DOHH2 (cell line): ENCODE measurements around the gene SELL.
"Not testable (repeated sequence)": the region's sequence is repeated elsewhere in the genome, so short reads cannot be mapped to it uniquely, and the experiment has no call there.

ENCODE experiments used
- CTCF ChIP-seq: fragments of 200-600 bp; sonication (generic); IDR thresholded peaks from one replicate; pipeline ENCODE4 v1.5.1; 2014; ENCODE audit warnings: antibody characterized with exemption, mild to moderate bottlenecking, low read depth, low read length; ENCODE audit not compliant: poor library complexity, severe bottlenecking
- EZH2phosphoT487 ChIP-seq: fragments of 200-600 bp; sonication (generic); IDR thresholded peaks from 2 replicates; pipeline ENCODE4 v1.6.1; 2017; ENCODE audit warnings: borderline replicate concordance, mild to moderate bottlenecking, antibody characterized with exemption, low read length, moderate library complexity, mixed read lengths

DNA sequence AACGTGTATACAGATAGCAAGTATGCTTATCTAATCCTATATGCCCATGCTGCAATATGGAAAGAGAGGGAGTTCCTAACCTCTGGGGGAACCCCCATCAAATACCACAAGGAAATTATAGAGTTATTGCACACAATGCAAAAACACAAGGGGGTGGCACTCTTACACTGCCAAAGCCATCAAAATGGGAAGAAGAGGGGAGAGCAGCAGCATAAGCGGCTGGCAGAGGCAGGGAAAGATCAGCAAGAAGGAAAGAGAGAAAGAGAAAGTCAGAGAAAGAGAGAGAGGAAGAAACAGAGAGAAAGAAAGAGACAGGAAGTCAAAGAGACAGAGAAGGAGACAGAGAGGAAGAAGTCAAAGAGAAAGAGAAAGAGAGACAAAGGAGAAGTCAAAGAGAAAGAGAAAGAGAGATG is 44.2 kb downstream of the SELL start:
- not testable (repeated sequence) for TF ChIP-seq CTCF, EZH2phosphoT487
